GM12878 (cell line): ENCODE results near the gene HSP90AA1. TPM values are rescaled to one million over a fixed set of nuclear protein-coding genes. Genes with fewer than 3 reads are reported as not detected.

Experiments
- ATAC-seq: fragments of 200-7000 bp; cut with Tn5 transposase; 3 replicates; pipeline ENCODE4 v1.9.1; 2020; ENCODE audit warnings: mild to moderate bottlenecking, moderate library complexity
- Bru-seq: library from RNA; stranded (reverse); fragments of 400-500 nt; gene quantifications from one replicate; lab custom pipeline; 2021; lab: Mats Ljungman, UMichigan
- BruChase-seq, 2 experiments: library from RNA; stranded (reverse); fragments of 400-500 nt; gene quantifications; one replicate each; lab custom pipeline; 2021; lab: Mats Ljungman, UMichigan
- BruUV-seq: library from RNA; stranded (reverse); fragments of 400-500 nt; replicated peaks from 2 replicates; lab custom pipeline; 2021; lab: Mats Ljungman, UMichigan
- CTCF ChIA-PET: fragments of 300-600 bp; sonication (Branson Sonifier 250); formaldehyde crosslinking; extraction: SDS; loops from one replicate; lab custom pipeline; 2021; ENCODE audit warnings: inconsistent platforms; lab: Yijun Ruan, JAX
- POLR2A ChIA-PET: fragments of 350-600 bp; formaldehyde crosslinking; extraction: SDS; loops from one replicate; lab custom pipeline; 2021; ENCODE audit warnings: inconsistent platforms; lab: Charles Lee
- RAD21 ChIA-PET: fragments of 300-600 bp; sonication (Branson Sonifier 250); formaldehyde crosslinking; loops from one replicate; lab custom pipeline; 2023; ENCODE audit warnings: antibody characterized with exemption; ENCODE audit not compliant: unreplicated experiment; lab: Charles Lee
- SMC1A ChIA-PET: fragments of 300-600 bp; sonication (Branson Sonifier 250); formaldehyde crosslinking; loops from one replicate; lab custom pipeline; 2023; ENCODE audit not compliant: unreplicated experiment, uncharacterized antibody; lab: Charles Lee
- DNase-seq: peaks from one replicate; pipeline ENCODE4 v3.0.0-alpha.2; 2011; ENCODE audit warnings: low read depth, low spot score
- FAIRE-seq: peaks from 3 replicates; lab custom pipeline; 2011; peaks lifted over from hg19 to GRCh38; lab: Jason Lieb, UNC
- H2AFZ ChIP-seq: 2 replicates; pipeline ENCODE4 v1.6.0; 2011; ENCODE audit warnings: low read depth, low read length, control low read depth; ENCODE audit not compliant: control insufficient read depth
- H3K27ac ChIP-seq: 2 replicates; pipeline ENCODE4 v1.5.1; 2011; ENCODE audit warnings: control low read depth; ENCODE audit not compliant: control insufficient read depth, insufficient read depth
- H3K27me3 ChIP-seq, 2 experiments: replicated peaks in 1 of 2; 2 replicates each; pipeline versions ENCODE4 v1.6.0 to v1.6.1; 2011; ENCODE audit warnings: low read length in 1 of 2; ENCODE audit not compliant: control insufficient read depth in 2 of 2, insufficient read depth in 2 of 2
- H3K36me3 ChIP-seq, 2 experiments: 2 replicates each; pipeline ENCODE4 v1.5.1; 2011; ENCODE audit warnings: low read length in 1 of 2; ENCODE audit not compliant: control insufficient read depth in 2 of 2, insufficient read depth in 2 of 2
- H3K4me1 ChIP-seq: 2 replicates; pipeline ENCODE4 v1.6.1; 2011; ENCODE audit warnings: mild to moderate bottlenecking, low read length, moderate library complexity, mixed read lengths; ENCODE audit not compliant: control insufficient read depth, insufficient read depth
- H3K4me2 ChIP-seq: 2 replicates; pipeline ENCODE4 v1.6.0; 2011; ENCODE audit warnings: control low read depth; ENCODE audit not compliant: control insufficient read depth, insufficient read depth
- H3K4me3 ChIP-seq: fragments of 200-600 bp; sonication (generic); 2 replicates; pipeline ENCODE4 v1.5.1; 2016
- H3K79me2 ChIP-seq: 2 replicates; pipeline ENCODE4 v1.6.0; 2011; ENCODE audit warnings: low read length; ENCODE audit not compliant: control insufficient read depth, insufficient read depth
- H3K9ac ChIP-seq: 2 replicates; pipeline ENCODE4 v1.8.0; 2011; ENCODE audit warnings: low read length, control low read depth, mixed read lengths; ENCODE audit not compliant: control insufficient read depth, insufficient read depth
- H3K9me3 ChIP-seq: replicated peaks from 3 replicates; pipeline ENCODE4 v1.5.1; 2011; ENCODE audit warnings: mild to moderate bottlenecking, low read length; ENCODE audit not compliant: control insufficient read depth, insufficient read depth
- H4K20me1 ChIP-seq: 2 replicates; pipeline ENCODE4 v1.6.0; 2011; ENCODE audit not compliant: control insufficient read depth, insufficient read depth
- CREB1 ChIP-seq: IDR thresholded peaks from 2 replicates; pipeline ENCODE4 v1.6.1; 2012; ENCODE audit warnings: low read depth, mild to moderate bottlenecking, inconsistent platforms
- HCFC1 ChIP-seq: fragments of 150-350 bp; IDR thresholded peaks from 2 replicates; pipeline ENCODE4 v1.6.1; 2014; ENCODE audit warnings: low read length
- RELA ChIP-seq: fragments of 450-650 bp; IDR thresholded peaks from 2 replicates; pipeline ENCODE4 v1.8.0; 2014; ENCODE audit warnings: borderline replicate concordance; ENCODE audit not compliant: partially characterized antibody
- TAF1 ChIP-seq: IDR thresholded peaks from 2 replicates; pipeline ENCODE4 v1.6.1; 2011; ENCODE audit warnings: mild to moderate bottlenecking, low read depth, low read length, borderline replicate concordance
- WGBS: methylation state at CpG from one replicate; pipeline ENCODE4 v1.1.6; 2016; ENCODE audit warnings: low lambda C conversion rate; ENCODE audit not compliant: insufficient replicate concordance, insufficient coverage; ENCODE audit errors: missing lambda C conversion rate; 5-methylcytosine and 5-hydroxymethylcytosine counted together
- in situ Hi-C: fragments of 300-500 bp; cut with MboI; formaldehyde crosslinking; loops from 9 replicates; pipeline ENCODE4 v1.14.3; 2018; ENCODE audit warnings: mixed read lengths
- intact Hi-C: fragments of 100-400 bp; cut with micrococcal nuclease; formaldehyde crosslinking; loops from one replicate; pipeline ENCODE4 v1.14.2; 2022; ENCODE audit not compliant: unreplicated experiment
- long read RNA-seq, 2 experiments: library from polyadenylated mRNA; unstranded; transcript quantifications; one replicate each; pipeline ENCODE4 v2.0.0, GENCODE V29; 2019 to 2020
- polyA minus RNA-seq, 3 experiments: library from RNA; depleted of rRNA, polyadenylated mRNA; stranded (reverse); fragments of >200 nt; gene quantifications; 2 replicates each; pipeline ENCODE4 v1.2.3, GENCODE V29; 2011
- polyA plus RNA-seq, 11 experiments: library from polyadenylated mRNA; depleted of rRNA in 4 of 11; unstranded in 6 of 11; stranded (reverse) in 5 of 11; fragments of >200 nt; fragmentation: Nextera tagmentation in 4 of 11; fragmentation: Illumina TruSeq in 1 of 11; extraction: Ambion mirVana in 4 of 11; extraction: Trizol in 1 of 11; gene quantifications; 1 replicate in 1 of 11; 2 replicates in 10 of 11; pipeline versions ENCODE4 v1.2.1 to v1.2.3, GENCODE V29; 2011 to 2016; ENCODE audit warnings: inconsistent platforms in 2 of 11, missing spikeins in 2 of 11, low read depth in 1 of 11
- total RNA-seq, 4 experiments: library from RNA; depleted of rRNA in 3 of 4; stranded (reverse); fragments of >200 nt in 3 of 4; fragmentation: Illumina TruSeq in 1 of 4; extraction: Trizol in 1 of 4; gene quantifications; 2 replicates each; pipeline versions ENCODE4 v1.2.1 to v1.2.3, GENCODE V29; 2013 to 2021
- TF ChIP-seq, protein P1 (sequence below): fragments of 450-650 bp; conservative IDR thresholded peaks from 2 replicates; pipeline ENCODE4 v1.6.1; 2017; ENCODE audit warnings: mild to moderate bottlenecking, moderate library complexity
- TF ChIP-seq, protein P2 (sequence below): fragments of 450-650 bp; IDR thresholded peaks from 2 replicates; pipeline ENCODE4 v1.6.1; 2018; ENCODE audit warnings: borderline replicate concordance, mild to moderate bottlenecking; ENCODE audit not compliant: partially characterized antibody
- TF ChIP-seq, protein P3 (sequence below): fragments of 450-650 bp; IDR thresholded peaks from 2 replicates; pipeline ENCODE4 v1.6.1; 2016; ENCODE audit warnings: mild to moderate bottlenecking
- TF ChIP-seq, protein P4 (sequence below): fragments of 150-350 bp; IDR thresholded peaks from 2 replicates; pipeline ENCODE4 v1.6.1; 2014; ENCODE audit warnings: mild to moderate bottlenecking, low read depth, low read length

Gene HSP90AA1
- total RNA-seq (2013; cell fraction: nucleolus; rRNA removed), result 199 and 205 TPM in 2 replicates
- total RNA-seq (2014; rRNA removed), result 338 and 346 TPM in 2 replicates
- 262 and 271 TPM in 2 replicates for total RNA-seq (2014; rRNA removed; fragmentation: Illumina TruSeq; extraction: Trizol)
- 590 and 599 TPM in 2 replicates for total RNA-seq (2021)
- polyA plus RNA-seq (2011; ENCODE audit: low read depth), result 318 TPM
- polyA plus RNA-seq (2011; rRNA removed), result 679 and 903 TPM in 2 replicates
- polyA plus RNA-seq (2011; cell fraction: cytosol; rRNA removed), result 242 and 272 TPM in 2 replicates
- polyA plus RNA-seq (2011; cell fraction: nucleus; rRNA removed), result 184 and 273 TPM in 2 replicates
- polyA plus RNA-seq (2012), result 360 and 494 TPM in 2 replicates
- polyA plus RNA-seq (2014; fragmentation: Illumina TruSeq; extraction: Trizol), result 1,054 and 1,264 TPM in 2 replicates
- 100 to 1,000 TPM; 555 to 817 TPM for polyA plus RNA-seq (2014; fragmentation: Nextera tagmentation; extraction: Ambion mirVana)
- polyA plus RNA-seq (2014; rRNA removed), result 439 and 489 TPM in 2 replicates
- polyA plus RNA-seq (2016; fragmentation: Nextera tagmentation; extraction: Ambion mirVana), result 1,000 to 10,000 TPM; 1,313 to 1,315 TPM
- 367 and 534 TPM in 2 replicates for polyA minus RNA-seq (2011; rRNA and poly(A)+ RNA removed)
- polyA minus RNA-seq (2011; cell fraction: cytosol; rRNA and poly(A)+ RNA removed), result 406 and 527 TPM in 2 replicates
- 126 and 179 TPM in 2 replicates for polyA minus RNA-seq (2011; cell fraction: nucleus; rRNA and poly(A)+ RNA removed)
- percentile 81 among the genes with signal in this experiment for Bru-seq, nascent RNA
- BruChase-seq, experiment 1, labeled RNA remaining after a 6-hour chase, result percentile 98 among the genes with signal in this experiment
- BruChase-seq, experiment 2, labeled RNA remaining after a 2-hour chase, result percentile 97 among the genes with signal in this experiment
- long read RNA-seq, experiment 1, transcript HSP90AA1-201 (11 exons, 3,379 nt), result major isoform, 103 of 686 reads
- long read RNA-seq, experiment 1, partial matches to known transcripts, result 569 of 686 reads
- long read RNA-seq, experiment 1, other reads (novel, unspliced or antisense), result 14 of 686 reads
- long read RNA-seq, experiment 2, transcript HSP90AA1-201 (11 exons, 3,379 nt), result major isoform, 27 of 3,001 reads
- long read RNA-seq, experiment 2, transcript HSP90AA1-205 (2 exons, 429 nt), result minor isoform, 22 of 3,001 reads
- long read RNA-seq, experiment 2, partial matches to known transcripts, result 2,899 of 3,001 reads
- long read RNA-seq, experiment 2, other reads (novel, unspliced or antisense), result 53 of 3,001 reads

DNA sequence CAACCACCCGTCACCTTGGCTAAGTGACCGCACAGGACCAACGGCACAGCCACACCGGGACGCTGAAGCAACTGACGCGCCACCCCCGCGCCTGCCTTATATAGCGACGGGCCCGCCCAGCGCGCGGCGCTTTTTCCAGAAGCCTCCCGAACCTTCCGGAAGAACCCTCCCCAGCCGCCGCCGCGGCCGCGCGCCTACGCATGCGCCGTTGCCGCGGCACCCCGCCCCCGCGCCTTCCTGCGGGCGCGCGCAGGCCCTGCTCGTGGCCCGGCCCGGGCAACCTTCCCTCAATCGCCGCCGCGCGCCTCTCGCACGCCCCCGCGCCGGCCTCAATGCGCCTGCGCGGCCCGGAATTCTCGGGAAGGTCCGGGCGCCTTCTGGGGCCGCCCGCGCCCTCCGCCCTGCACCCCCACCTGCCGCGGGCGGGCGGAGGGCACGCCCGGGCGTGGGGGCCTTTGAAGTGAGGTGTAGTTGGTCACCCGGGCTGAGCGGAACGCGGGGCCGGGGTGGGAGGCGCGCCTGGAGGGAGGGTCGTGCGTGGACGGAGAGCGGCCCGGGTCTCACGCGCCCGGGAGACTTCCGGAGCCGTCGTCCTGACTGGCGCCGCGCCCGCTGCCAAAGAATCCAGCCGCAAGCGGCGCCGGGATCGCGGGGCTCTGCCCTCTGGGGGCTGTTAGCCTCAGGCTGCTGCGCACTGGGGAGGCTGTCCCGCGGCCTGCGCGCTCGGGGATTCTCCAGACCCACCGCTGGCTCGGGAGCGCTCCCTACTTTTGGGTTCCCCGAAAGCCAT is at the start of gene HSP90AA1:
HSP90AA1 (minus strand) TSS at position 73 of the 790 bp plus-strand sequence. CDS start 666 bp downstream, outside the sequence.
- CTCF ChIA-PET, result interaction anchor here (1.4 to 2.9 kb wide), 3 partner anchors 11 to 230 kb away, joined by 6 to 25 read pairs (median 8); no protein-coding TSS in a partner anchor
- Histone ChIP-seq H3K27ac (peak within 1 kb of the TSS; percentile 95), H2AFZ (peak within 1 kb of the TSS; percentile 83), H3K4me2 (peak within 1 kb of the TSS; percentile 98), H3K4me1 (peaks cover 9% of the 10 kb centered on the region), H3K4me3 (peak within 1 kb of the TSS; percentile 98), H4K20me1 (peaks cover 5% of the 10 kb centered on the region), H3K27me3 (no peaks in the 10 kb centered on the region), H3K9me3 (no peaks in the 10 kb centered on the region), H3K9ac (peak within 1 kb of the TSS; percentile 94), H3K36me3 (peaks cover 9 to 33% of the 10 kb centered on the region in 2 experiments), H3K79me2 (peaks cover 54% of the 10 kb centered on the region)
- intact Hi-C loops (loop anchor here (1.0 to 5.0 kb wide), 3 partner anchors 52 to 325 kb away; partner anchors contain the start of genes PPP2R5C, WDR20 and ZNF839), in situ Hi-C loops (no loop called here)
- POLR2A ChIA-PET, result interaction anchor here (0.6 to 1.5 kb wide), 11 partner anchors 12 to 1688 kb away, joined by 3 to 10 read pairs (median 6); partner anchors contain the start of genes EIF5 and WDR20
- ATAC-seq (peak; percentile 70), DNase-seq (peak; percentile 60), FAIRE-seq (no peak)
- SMC1A ChIA-PET, result interaction anchor here (0.6 to 1.7 kb wide), 4 partner anchors 9 to 123 kb away, joined by 3 to 5 read pairs (median 3); partner anchors contain the start of gene DYNC1H1
- TSS peak; percentile 90 for BruUV-seq
- 1% methylated on average over 95 of the region's 106 CpGs for WGBS
- RAD21 ChIA-PET, result interaction anchor here (1.3 to 1.7 kb wide), 3 partner anchors 9 to 227 kb away, joined by 3 to 7 read pairs (median 6); no protein-coding TSS in a partner anchor
- TF ChIP-seq HCFC1, result peak; percentile 0; the same call in 1 of the 2 replicates
- TF ChIP-seq RELA, result peak; percentile 23
- TF ChIP-seq TAF1, result peak; percentile 90
- TF ChIP-seq, protein P1, sequence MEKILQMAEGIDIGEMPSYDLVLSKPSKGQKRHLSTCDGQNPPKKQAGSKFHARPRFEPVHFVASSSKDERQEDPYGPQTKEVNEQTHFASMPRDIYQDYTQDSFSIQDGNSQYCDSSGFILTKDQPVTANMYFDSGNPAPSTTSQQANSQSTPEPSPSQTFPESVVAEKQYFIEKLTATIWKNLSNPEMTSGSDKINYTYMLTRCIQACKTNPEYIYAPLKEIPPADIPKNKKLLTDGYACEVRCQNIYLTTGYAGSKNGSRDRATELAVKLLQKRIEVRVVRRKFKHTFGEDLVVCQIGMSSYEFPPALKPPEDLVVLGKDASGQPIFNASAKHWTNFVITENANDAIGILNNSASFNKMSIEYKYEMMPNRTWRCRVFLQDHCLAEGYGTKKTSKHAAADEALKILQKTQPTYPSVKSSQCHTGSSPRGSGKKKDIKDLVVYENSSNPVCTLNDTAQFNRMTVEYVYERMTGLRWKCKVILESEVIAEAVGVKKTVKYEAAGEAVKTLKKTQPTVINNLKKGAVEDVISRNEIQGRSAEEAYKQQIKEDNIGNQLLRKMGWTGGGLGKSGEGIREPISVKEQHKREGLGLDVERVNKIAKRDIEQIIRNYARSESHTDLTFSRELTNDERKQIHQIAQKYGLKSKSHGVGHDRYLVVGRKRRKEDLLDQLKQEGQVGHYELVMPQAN, result peak; percentile 75
- TF ChIP-seq, protein P2, sequence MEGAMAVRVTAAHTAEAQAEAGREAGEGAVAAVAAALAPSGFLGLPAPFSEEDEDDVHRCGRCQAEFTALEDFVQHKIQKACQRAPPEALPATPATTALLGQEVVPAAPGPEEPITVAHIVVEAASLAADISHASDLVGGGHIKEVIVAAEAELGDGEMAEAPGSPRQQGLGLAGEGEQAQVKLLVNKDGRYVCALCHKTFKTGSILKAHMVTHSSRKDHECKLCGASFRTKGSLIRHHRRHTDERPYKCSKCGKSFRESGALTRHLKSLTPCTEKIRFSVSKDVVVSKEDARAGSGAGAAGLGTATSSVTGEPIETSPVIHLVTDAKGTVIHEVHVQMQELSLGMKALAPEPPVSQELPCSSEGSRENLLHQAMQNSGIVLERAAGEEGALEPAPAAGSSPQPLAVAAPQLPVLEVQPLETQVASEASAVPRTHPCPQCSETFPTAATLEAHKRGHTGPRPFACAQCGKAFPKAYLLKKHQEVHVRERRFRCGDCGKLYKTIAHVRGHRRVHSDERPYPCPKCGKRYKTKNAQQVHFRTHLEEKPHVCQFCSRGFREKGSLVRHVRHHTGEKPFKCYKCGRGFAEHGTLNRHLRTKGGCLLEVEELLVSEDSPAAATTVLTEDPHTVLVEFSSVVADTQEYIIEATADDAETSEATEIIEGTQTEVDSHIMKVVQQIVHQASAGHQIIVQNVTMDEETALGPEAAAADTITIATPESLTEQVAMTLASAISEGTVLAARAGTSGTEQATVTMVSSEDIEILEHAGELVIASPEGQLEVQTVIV, result no peak
- peak; percentile 77; the same call in 1 of the 2 replicates for TF ChIP-seq CREB1
- TF ChIP-seq, protein P3, sequence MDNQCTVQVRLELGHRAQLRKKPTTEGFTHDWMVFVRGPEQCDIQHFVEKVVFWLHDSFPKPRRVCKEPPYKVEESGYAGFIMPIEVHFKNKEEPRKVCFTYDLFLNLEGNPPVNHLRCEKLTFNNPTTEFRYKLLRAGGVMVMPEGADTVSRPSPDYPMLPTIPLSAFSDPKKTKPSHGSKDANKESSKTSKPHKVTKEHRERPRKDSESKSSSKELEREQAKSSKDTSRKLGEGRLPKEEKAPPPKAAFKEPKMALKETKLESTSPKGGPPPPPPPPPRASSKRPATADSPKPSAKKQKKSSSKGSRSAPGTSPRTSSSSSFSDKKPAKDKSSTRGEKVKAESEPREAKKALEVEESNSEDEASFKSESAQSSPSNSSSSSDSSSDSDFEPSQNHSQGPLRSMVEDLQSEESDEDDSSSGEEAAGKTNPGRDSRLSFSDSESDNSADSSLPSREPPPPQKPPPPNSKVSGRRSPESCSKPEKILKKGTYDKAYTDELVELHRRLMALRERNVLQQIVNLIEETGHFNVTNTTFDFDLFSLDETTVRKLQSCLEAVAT, result peak; percentile 29; the same call in 1 of the 2 replicates
- TF ChIP-seq, protein P4, sequence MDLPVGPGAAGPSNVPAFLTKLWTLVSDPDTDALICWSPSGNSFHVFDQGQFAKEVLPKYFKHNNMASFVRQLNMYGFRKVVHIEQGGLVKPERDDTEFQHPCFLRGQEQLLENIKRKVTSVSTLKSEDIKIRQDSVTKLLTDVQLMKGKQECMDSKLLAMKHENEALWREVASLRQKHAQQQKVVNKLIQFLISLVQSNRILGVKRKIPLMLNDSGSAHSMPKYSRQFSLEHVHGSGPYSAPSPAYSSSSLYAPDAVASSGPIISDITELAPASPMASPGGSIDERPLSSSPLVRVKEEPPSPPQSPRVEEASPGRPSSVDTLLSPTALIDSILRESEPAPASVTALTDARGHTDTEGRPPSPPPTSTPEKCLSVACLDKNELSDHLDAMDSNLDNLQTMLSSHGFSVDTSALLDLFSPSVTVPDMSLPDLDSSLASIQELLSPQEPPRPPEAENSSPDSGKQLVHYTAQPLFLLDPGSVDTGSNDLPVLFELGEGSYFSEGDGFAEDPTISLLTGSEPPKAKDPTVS, result peak; percentile 99
